ENCODE data around the gene ACSL1. TPM values are rescaled to one million over a fixed set of nuclear protein-coding genes. Genes with fewer than 3 reads are reported as not detected.
A peak's percentile ranks its signal among the peaks of the same experiment; 100 is the strongest.

ACSL1 gene
- total RNA-seq, 1 experiment from 2014 or later: 3.5 TPM

DNA sequence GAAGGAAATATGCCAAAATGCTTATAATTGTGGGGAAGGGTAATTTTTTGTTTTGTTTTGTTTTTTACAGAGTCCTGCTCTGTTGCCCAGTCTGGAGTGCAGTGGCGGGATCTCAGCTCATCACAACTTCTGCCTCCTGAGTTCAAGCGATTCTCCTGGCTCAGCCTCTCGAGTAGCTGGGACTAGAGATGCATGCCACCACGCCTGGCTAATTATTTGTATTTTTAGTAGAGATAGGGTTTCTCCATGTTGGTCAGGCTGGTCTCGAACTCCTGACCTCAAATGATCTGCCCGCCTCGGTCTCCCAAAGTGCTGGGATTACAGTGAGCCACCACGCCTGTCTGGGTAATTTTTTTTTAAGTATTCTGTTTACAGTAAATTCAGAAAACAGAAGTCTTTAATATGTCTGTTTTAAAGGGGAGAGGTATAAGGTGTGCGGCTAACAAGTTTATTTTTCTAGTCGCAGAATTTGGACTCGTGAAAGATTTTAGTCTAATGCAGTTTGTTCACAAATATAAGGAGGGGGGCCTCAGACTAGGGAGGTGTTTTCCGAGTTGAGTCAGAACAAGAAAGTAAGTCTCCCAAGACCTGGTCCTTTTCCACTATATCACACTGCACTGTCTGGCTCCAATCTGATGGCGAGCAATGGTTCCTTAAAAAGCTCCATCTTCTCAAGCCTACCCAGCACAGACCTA, 1.5 kb downstream of the ACSL1 start:
- no peak overlapping the region for H2BK120ac ChIP-seq (ENCODE audit: low read depth, low read length, poor library complexity, severe bottlenecking)
- H2BK12ac ChIP-seq (ENCODE audit: insufficient read length, low read depth, low read length): no peak overlapping the region
- H3K56ac ChIP-seq (ENCODE audit: insufficient read length, low read depth, low read length): no peak overlapping the region
- H2AFZ ChIP-seq (ENCODE audit: low read length): no peak overlapping the region
- no peaks in the 10 kb centered on the region for H4K20me1 ChIP-seq (ENCODE audit: control insufficient read depth, insufficient read depth, insufficient read length)
- Mint-ChIP-seq H3K27me3 (ENCODE audit: low read depth) (peaks cover 57% of the 10 kb centered on the region), H3K27ac (no peak overlapping the region), H3K36me3 (ENCODE audit: insufficient read depth in 1 of 3, low read depth in 3 of 3) (no peaks in the 10 kb centered on the region), H3K4me1 (peaks cover 6% of the 10 kb centered on the region in 2 experiments), H3K9me3 (no peaks in the 10 kb centered on the region; a peak in 1 of 5 replicates), H3K4me3 (peak overlapping the region; percentile 63 to 77; a peak in 4 of 5 replicates)
- H2BK5ac ChIP-seq (ENCODE audit: insufficient read length, low read length): no peak overlapping the region
- no peaks in the 10 kb centered on the region for H3K79me2 ChIP-seq (ENCODE audit: insufficient read depth, low read length)
- H3T11ph ChIP-seq (ENCODE audit: low read length): no peak overlapping the region
- H4K5ac ChIP-seq (ENCODE audit: insufficient read length, low read depth, low read length): no peak overlapping the region
- no peak overlapping the region for H3K23ac ChIP-seq (ENCODE audit: insufficient read length, low read depth, low read length)
- no CpG with 5 or more reads among the region's 13 CpGs for WGBS (ENCODE audit: extremely low coverage, insufficient read length, low lambda C conversion rate)
- H3K18ac ChIP-seq (ENCODE audit: insufficient read length, low read depth, low read length): no peak overlapping the region
- H3K9ac ChIP-seq (ENCODE audit: extremely low read depth, insufficient read length, low read length): no peak overlapping the region
- H4K8ac ChIP-seq (replicated peaks; ENCODE audit: insufficient read length, low read depth, low read length): no peak overlapping the region
- no peak overlapping the region for H4K91ac ChIP-seq (ENCODE audit: insufficient read length, low read depth, low read length)
- H3K27ac ChIP-seq (ENCODE audit: insufficient read length, low read depth, low read length): no peak overlapping the region
- H3K23me2 ChIP-seq (ENCODE audit: insufficient read length, low read depth, low read length, poor library complexity, severe bottlenecking): peaks cover 9% of the 10 kb centered on the region
- peaks cover 3% of the 10 kb centered on the region; the same call in 1 of the 2 replicates for H3K4me1 ChIP-seq (ENCODE audit: insufficient read depth, low read length)
- TF ChIP-seq, protein P1, sequence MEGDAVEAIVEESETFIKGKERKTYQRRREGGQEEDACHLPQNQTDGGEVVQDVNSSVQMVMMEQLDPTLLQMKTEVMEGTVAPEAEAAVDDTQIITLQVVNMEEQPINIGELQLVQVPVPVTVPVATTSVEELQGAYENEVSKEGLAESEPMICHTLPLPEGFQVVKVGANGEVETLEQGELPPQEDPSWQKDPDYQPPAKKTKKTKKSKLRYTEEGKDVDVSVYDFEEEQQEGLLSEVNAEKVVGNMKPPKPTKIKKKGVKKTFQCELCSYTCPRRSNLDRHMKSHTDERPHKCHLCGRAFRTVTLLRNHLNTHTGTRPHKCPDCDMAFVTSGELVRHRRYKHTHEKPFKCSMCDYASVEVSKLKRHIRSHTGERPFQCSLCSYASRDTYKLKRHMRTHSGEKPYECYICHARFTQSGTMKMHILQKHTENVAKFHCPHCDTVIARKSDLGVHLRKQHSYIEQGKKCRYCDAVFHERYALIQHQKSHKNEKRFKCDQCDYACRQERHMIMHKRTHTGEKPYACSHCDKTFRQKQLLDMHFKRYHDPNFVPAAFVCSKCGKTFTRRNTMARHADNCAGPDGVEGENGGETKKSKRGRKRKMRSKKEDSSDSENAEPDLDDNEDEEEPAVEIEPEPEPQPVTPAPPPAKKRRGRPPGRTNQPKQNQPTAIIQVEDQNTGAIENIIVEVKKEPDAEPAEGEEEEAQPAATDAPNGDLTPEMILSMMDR (conservative IDR thresholded peaks at IDR 0.05): no peak
- no peak overlapping the region for H2BK20ac ChIP-seq (ENCODE audit: low read depth, low read length, poor library complexity, severe bottlenecking)
- H2AK5ac ChIP-seq (ENCODE audit: insufficient read length, low read length): no peak overlapping the region
- H2BK15ac ChIP-seq (ENCODE audit: low read depth, low read length): no peak overlapping the region
- no peaks in the 10 kb centered on the region for H3K79me1 ChIP-seq (ENCODE audit: insufficient read depth, low read depth, low read length, poor library complexity, severe bottlenecking)
- H3K27me3 ChIP-seq (ENCODE audit: insufficient read depth, low read length): peaks cover 23% of the 10 kb centered on the region; the same call in 1 of the 2 replicates
- H3K9me3 ChIP-seq (ENCODE audit: control insufficient read depth, low read depth, low read length): no peaks in the 10 kb centered on the region
- DNase-seq: no peak
- H3K4me2 ChIP-seq (ENCODE audit: insufficient read depth, insufficient read length, low read length): no peak overlapping the region
- H3K14ac ChIP-seq (ENCODE audit: insufficient read depth, low read length): no peak overlapping the region
- no peak overlapping the region for H3K4ac ChIP-seq (ENCODE audit: low read depth, low read length)
